ENCODE results near the gene RNF217. TPM values are rescaled to one million over a fixed set of nuclear protein-coding genes. Genes with fewer than 3 reads are reported as not detected.

The RNF217 gene
- total and polyA plus RNA-seq, 2 of the 8 experiments (the other 6 are each of a cell fraction or from before 2014, with no cell fraction given): 2.0 to 8.9 TPM

DNA sequence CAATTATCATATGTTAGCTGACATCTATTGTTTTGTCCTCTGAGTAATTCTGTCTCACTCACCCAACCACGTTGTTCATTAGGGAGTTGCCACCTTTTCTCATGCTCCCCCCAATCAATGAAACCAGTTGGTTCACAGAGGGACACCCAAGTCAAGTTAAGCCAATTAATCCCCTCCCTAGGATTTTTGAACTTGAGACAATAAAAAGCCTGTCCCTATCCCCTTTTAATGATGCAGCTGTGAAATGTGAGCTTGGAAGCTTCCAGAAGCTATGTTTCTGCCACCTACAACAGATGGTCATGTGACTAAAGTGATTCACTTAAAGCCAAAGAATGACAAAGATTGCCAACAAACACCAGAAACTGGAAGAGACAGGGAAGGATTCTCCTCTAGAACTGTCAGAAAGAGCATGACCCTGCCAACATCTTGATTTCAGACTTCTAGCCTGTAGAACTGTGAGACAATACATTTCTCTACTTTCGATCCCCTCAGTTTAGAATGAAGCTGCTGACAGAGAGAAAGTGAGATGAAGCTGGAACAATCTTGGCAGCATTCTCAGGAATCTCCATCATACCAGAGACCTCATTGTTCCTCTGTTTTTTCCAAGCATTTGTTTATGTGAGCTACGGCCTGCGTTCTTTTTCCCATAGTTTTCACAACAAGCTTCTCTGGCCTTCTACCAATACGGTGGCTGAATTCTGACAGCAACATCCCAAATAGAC lies 133.5 kb downstream of the RNF217 start (continued):
- TF ChIP-seq, protein P1, sequence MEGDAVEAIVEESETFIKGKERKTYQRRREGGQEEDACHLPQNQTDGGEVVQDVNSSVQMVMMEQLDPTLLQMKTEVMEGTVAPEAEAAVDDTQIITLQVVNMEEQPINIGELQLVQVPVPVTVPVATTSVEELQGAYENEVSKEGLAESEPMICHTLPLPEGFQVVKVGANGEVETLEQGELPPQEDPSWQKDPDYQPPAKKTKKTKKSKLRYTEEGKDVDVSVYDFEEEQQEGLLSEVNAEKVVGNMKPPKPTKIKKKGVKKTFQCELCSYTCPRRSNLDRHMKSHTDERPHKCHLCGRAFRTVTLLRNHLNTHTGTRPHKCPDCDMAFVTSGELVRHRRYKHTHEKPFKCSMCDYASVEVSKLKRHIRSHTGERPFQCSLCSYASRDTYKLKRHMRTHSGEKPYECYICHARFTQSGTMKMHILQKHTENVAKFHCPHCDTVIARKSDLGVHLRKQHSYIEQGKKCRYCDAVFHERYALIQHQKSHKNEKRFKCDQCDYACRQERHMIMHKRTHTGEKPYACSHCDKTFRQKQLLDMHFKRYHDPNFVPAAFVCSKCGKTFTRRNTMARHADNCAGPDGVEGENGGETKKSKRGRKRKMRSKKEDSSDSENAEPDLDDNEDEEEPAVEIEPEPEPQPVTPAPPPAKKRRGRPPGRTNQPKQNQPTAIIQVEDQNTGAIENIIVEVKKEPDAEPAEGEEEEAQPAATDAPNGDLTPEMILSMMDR (IDR thresholded peaks at IDR 0.05; ENCODE audit: control extremely low read depth in 1 of 3, insufficient read depth in 1 of 3, low read depth in 1 of 3, low read length in 3 of 3): no peak
- TF ChIP-seq RXRA (IDR thresholded peaks at IDR 0.05; ENCODE audit: insufficient read depth, low read depth, low read length) (no peak), RFX5 (IDR thresholded peaks at IDR 0.05; ENCODE audit: borderline replicate concordance, low read depth, low read length) (no peak), BRCA1 (IDR thresholded peaks at IDR 0.05; ENCODE audit: low read depth, low read length) (no peak), CBX5 (IDR thresholded peaks at IDR 0.05; ENCODE audit: low read depth, low read length) (no peak)
- TF ChIP-seq, protein P2, sequence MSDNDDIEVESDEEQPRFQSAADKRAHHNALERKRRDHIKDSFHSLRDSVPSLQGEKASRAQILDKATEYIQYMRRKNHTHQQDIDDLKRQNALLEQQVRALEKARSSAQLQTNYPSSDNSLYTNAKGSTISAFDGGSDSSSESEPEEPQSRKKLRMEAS (IDR thresholded peaks at IDR 0.05): no peak

Measured in H1 (cell line).